ENCODE results near the gene C10orf53.
"Not testable (repeated sequence)": the region's sequence is repeated elsewhere in the genome, so short reads cannot be mapped to it uniquely, and the experiment has no call there.

Gene C10orf53

GRCh38 chr10:49652421-49653272 lies 26.8 kb upstream of the C10orf53 start:
- no peak for DNase-seq

DNA sequence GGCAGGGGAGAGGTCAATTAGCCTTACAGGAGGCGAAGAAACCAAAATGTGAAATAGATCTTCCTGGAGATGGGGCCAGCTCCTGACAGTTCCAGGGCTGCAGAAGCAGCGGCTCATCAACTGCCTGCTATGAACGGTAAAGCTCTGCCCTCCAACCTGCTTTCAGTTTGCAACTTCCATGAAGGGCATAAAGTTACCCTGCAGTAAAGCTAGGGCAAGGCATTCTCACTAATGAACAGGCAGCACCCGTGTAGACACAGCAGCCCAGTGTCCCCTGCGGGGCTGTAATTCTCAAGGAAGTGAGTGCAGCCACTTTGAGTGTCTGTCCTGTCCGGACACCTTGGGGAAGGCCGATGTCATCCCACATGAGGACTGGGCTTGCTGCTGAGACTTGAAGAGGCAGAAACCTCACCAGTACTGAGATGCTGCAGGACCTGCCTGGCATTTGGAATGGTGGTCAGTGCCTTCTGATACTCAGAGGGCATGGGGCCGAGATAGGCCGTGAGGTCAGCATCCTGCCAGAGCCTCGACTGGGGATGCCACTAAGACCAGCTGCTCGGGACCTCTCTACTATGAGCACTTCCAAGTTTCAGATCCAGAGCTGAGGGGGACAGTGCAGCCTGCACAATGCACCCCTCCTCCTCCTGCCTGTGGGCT lies 26.1 kb upstream of the C10orf53 start:
- DNase-seq, result no peak

DNA sequence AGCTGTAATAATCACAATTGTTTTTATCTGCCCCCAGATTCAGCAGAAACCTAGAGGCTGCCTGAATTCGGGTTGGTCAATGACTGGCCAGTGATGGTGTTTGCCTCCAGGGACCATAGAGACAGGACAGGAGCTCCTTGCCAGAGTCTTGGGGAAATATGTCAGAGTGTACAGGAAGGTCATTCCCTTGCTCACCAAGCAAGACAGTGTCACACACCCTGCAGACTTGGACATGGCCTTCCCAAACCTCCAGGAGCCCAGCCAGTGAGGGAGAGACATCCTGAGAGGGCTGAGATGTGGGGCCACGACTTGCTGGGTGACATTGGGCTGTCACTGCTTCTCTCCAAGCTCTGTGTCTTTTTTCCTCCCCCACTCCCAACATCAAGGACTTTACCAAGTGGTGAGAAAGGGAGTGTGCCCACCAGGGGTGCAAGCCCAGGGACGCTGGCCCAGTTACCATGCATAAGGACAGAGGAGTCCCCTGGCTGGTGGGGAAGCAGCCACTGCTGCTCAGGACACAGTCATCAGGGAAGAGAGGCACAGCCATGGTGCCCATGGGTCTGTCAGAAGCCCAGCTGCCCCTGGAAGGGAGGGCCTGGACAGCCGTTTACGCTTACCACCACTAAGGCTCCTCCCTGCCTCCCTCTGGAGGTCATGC lies 25.3 kb upstream of the C10orf53 start:
- no peak for DNase-seq

DNA sequence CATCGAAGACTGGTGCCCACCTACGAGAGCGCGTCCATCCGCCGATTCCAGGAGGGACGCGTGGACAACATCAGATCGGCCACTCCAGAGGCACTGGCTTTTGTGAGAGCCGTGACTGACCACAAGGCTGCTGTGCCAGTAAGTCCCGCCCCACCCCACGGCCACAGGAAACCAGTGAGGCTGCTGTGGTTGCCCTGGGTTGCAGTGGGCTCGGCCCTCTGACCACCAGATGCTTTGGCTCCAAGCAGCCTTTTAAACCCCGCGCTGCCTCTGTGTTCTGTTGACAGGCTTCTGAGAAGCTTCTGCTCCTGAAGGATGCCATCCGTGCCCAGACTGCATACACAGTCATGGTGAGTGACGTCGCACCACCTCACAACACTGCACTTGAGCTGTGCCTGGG lies 24.4 kb upstream of the C10orf53 start:
- DNase-seq, result no peak

GRCh38 chr10:49656845-49657493 lies 22.5 kb upstream of the C10orf53 start:
- no peak for DNase-seq

GRCh38 chr10:49657606-49658005 lies 21.8 kb upstream of the C10orf53 start:
- DNase-seq, result no peak

DNA sequence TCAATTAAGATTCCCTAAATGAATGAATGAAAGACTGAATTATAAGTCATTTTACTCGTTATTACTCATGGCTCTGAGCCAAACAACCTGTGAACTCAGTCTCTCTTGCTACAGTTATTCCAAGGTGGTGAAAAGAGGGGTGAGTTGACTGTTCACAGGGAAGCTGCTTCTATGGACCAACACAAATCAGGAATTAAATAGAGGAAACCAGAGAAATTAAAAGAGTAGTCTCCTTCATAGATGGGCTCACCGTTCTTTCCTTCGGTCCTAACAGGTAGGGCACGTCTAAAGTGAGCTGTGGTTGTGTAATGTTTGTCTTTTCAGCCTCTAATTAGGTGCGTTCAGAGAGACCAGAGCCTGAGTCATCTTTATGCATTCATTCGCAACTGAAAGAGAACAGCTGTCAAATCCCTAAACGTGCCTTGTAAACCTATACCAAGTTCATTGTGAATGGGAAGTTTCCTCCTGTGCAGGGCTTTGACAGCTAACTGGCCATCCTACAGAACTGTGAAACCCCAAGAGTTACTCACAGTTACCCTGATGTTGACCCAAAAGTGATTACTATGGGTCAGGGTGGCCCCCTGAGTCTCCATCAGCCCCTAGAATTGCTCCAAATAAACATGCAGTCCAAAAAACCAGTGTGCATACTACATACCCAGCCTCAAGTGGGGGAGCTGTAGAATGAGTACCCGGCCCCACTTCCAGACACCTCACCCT lies 18.2 kb upstream of the C10orf53 start:
- no peak for DNase-seq

DNA sequence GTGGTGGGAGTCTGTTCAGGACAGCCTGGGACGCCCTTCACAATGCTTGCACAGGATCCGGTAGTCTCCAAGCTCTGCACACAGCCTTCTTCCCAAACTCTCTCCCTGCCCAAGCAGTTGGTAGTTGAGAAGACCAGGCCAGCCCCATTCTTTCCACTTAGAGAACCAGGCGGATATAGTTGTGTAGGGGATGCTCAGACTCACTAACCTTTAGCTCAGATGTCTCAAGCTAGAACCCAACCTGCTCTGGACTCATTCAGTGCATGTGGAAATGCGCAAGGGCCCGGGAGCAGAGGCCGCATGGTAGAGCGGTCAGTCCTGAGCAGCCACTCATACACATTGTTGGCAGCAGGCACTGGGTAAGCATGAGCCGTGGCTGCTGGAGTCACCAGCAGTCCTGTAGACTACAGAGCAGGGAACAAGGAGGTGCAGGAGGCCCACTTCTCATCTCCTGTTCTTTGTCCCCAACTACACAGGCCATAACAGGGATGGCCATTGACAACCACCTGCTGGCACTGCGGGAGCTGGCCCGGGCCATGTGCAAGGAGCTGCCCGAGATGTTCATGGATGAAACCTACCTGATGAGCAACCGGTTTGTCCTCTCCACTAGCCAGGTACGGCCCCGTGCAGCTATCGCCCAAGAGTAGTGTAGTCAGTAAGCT lies 17.2 kb upstream of the C10orf53 start:
- no peak for DNase-seq

GRCh38 chr10:49663596-49663995 lies 15.9 kb upstream of the C10orf53 start:
- DNase-seq, result no peak

DNA sequence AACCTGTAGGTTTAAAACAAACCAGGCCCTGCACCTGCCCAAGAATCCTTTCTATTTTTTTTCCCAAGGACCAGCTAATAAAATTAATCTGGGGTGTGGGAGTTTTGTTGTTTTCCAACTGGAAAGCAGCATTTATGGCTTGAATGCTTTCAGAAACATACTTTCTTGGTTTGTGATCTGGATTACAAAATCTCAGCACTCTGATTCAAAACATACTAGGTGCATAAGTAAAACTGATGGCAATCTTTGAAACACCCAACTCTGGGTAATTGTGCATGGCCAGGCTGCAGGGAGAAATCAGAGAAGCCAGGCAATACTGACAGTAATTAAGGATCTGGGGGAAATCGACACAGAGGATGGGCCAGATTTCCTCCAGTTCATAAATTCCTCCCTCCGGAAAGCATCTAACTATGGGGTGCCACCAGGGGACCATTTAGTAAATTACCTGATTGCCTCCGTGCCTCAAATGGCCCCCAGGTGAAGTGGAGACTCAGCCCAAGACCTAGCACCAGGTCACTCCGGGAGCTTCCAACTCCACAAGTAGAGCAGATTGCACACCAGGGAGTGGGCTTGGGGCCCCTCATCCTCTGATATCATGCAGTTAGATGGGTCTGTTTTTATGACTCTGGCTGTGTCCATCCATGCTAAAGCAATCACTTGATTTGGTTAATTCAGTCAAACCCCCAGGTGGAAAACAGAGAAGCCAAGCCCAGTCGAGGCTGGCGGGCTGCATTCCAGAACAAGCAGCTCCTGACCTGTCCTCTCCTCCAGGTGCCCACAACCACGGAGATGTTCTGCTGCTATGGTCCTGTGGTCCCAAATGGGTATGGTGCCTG lies 15.2 kb upstream of the C10orf53 start:
- no peak for DNase-seq

GRCh38 chr10:49664842-49665355 lies 14.6 kb upstream of the C10orf53 start:
- DNase-seq, result no peak

- no peak for DNase-seq
Observed at GRCh38 chr10:49666054-49666615, 13.3 kb upstream of the C10orf53 start.

GRCh38 chr10:49666685-49667084 lies 12.8 kb upstream of the C10orf53 start:
- DNase-seq, result no peak

GRCh38 chr10:49667991-49668390 lies 11.5 kb upstream of the C10orf53 start:
- no peak for DNase-seq

DNA sequence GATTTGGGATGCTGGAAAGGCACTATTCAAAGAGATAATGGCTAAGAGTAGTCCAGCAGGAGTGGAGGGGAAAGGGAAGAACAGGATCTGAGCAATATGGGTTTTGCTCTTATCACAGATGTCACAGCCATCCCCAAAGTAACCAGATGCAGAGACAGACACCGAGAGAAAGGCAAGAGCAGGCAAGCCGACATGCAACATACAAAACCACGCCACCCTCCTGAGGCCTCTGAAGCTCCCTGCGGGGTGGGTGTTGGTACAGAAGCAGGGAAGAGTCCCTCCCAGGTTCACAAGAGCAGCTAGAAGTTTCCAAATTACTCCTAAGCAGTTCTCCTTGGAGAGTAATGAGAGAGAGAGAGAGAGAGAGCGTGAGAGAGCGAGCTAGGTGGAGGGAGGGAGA lies 10.8 kb upstream of the C10orf53 start:
- no peak for DNase-seq

DNA sequence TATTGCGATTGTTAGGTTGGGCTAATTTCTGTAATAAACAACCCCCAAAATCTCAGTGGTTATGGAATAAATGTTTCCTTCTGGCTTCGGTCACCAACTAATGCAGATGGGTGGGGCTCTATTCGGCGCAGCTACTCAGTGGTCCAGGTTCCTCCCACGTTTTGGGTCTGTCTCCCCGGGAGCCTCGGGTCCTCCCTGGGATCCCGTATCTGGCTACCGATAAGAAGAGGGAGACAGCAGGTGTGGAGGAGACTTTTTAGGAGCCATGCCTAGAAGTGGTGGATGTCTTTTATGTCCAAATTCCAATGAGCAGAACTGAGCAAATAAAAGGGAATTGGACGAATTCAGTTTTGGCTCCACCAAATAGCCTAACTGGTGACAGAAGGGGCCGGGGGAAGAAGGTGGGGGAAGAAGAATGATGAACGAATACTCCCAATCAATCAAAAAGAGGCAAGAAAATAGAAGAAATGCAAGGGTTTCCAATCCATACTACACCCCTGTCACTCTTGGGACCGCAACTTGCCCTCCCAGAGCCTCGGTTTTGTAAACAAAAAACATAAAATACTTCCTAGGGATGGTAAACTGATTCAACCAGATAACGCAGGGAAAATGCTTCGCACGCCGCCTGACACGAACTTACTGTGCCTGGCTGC lies 498 bp upstream of the C10orf53 start:
- no peak for DNase-seq

DNA sequence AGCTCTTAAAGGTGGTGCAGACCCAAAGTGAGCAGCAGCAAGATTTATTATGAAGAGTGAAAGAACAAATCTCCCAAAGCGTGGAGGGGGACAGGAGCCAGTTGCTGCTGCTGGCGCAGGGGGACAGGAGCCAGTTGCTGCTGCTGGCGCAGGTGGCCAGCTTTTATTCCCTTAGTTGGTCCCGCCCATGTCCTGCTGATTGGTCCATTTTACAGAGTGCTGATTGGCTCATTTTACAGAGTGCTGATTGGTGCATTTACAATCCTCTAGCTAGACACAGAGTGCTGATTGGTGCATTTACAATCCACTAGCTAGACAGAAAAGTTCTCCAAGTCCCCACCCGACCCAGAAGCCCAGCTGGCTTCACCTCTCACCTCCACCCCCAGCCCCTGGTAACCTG lies 3.0 kb downstream of the C10orf53 start:
- DNase-seq, result not testable (repeated sequence)

GRCh38 chr10:49682879-49683278 lies 3.4 kb downstream of the C10orf53 start:
- DNase-seq, result no peak

DNA sequence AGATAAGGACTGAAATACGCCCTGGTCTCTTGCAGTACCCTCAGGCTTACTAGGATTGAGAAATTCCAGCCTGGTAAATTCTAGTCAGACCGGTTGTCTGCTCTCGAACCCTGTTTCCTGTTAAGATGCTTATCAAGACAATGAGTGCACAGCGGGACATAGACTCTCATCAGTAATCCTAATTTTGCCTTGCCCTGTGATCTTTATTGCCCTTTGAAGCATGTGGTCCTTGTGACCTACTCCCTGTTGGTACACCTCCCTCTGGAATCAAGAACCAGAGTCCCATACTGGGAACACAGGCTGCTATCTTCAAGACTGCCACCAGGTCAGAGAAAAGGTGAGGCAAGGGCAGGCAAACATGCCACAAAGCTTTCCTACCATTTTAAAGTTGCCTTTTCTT lies 7.2 kb downstream of the C10orf53 start:
- no peak for DNase-seq

- no peak for DNase-seq
Observed at GRCh38 chr10:49688261-49688846, 8.9 kb downstream of the C10orf53 start.

Data from CD4-positive, alpha-beta T cell treated with Interleukin-17A for 4 hours (primary cell).